ENCODE results near the gene UNC5B.
"Not testable (repeated sequence)": the region's sequence is repeated elsewhere in the genome, so short reads cannot be mapped to it uniquely, and the experiment has no call there.

UNC5B gene

GRCh38 chr10:71285986-71286385 lies 73.6 kb downstream of the UNC5B start:
- no peak for DNase-seq

GRCh38 chr10:71286521-71287294 lies 74.3 kb downstream of the UNC5B start:
- no peak for DNase-seq

GRCh38 chr10:71287456-71287855 lies 75.1 kb downstream of the UNC5B start:
- DNase-seq, result no peak

- no peak for DNase-seq
These were observed 76.1 kb downstream of the UNC5B start for GRCh38 chr10:71288461-71288860.

GRCh38 chr10:71289421-71290130 lies 77.2 kb downstream of the UNC5B start:
- no peak for DNase-seq

GRCh38 chr10:71290331-71290730 lies 78.0 kb downstream of the UNC5B start:
- no peak for DNase-seq

- no peak for DNase-seq
These were observed 78.6 kb downstream of the UNC5B start for GRCh38 chr10:71290806-71291527.

GRCh38 chr10:71291528-71291900 lies 79.1 kb downstream of the UNC5B start:
- no peak for DNase-seq

- no peak for DNase-seq
These were observed 80.5 kb downstream of the UNC5B start for GRCh38 chr10:71292624-71293445.

GRCh38 chr10:71293446-71294084 lies 81.2 kb downstream of the UNC5B start:
- no peak for DNase-seq

- DNase-seq, result no peak
These were observed 81.8 kb downstream of the UNC5B start for GRCh38 chr10:71294091-71294561.

GRCh38 chr10:71294856-71295255 lies 82.5 kb downstream of the UNC5B start:
- DNase-seq, result no peak

- DNase-seq, result no peak
These were observed 83.3 kb downstream of the UNC5B start for GRCh38 chr10:71295641-71296040.

- DNase-seq, result no peak
These were observed 83.7 kb downstream of the UNC5B start for GRCh38 chr10:71296086-71296485.

- not testable (repeated sequence) for DNase-seq
These were observed 84.4 kb downstream of the UNC5B start for GRCh38 chr10:71296811-71297210.

- no peak for DNase-seq
These were observed 85.0 kb downstream of the UNC5B start for GRCh38 chr10:71297343-71297742.

- no peak for DNase-seq
These were observed 86.9 kb downstream of the UNC5B start for GRCh38 chr10:71299071-71299785.

GRCh38 chr10:71300555-71301370 lies 88.4 kb downstream of the UNC5B start:
- no peak for DNase-seq

GRCh38 chr10:71301371-71301916 lies 89.1 kb downstream of the UNC5B start:
- no peak for DNase-seq

GRCh38 chr10:71302451-71302850 lies 90.1 kb downstream of the UNC5B start:
- no peak for DNase-seq
